GM21723 (cell line): ENCODE results near the gene FAM114A1.
"Not testable (repeated sequence)": the region's sequence is repeated elsewhere in the genome, so short reads cannot be mapped to it uniquely, and the experiment has no call there.

ENCODE experiments used
- ATAC-seq: cut with Tn5 transposase; IDR thresholded peaks from one replicate; pipeline ENCODE4 v1.9.1; 2021; ENCODE audit warnings: mild to moderate bottlenecking, moderate library complexity; ENCODE audit not compliant: unreplicated experiment

FAM114A1 gene

GRCh38 chr4:38928974-38929373, 61.4 kb downstream of the FAM114A1 start:
- ATAC-seq, result no peak

DNA sequence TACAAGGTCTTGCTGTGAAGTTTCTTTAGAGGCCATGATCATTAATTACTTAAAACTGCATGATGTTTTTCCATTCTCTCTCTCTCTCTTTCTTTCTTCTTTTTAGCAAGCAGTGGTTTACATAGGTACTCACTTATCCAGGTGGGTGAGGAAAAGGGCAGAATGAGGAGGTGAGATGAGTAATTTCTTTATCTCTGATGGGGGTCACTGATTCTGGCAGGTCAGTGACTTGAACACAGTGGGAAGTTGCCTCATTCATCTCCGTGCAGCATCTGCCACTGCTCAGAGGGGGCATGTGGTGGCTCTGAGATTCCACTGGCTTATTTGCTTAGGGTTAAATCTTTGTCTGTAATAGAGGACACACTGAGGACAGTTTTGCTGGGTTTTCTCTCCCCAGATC, 62.6 kb downstream of the FAM114A1 start:
- peak; percentile 65 for ATAC-seq

DNA sequence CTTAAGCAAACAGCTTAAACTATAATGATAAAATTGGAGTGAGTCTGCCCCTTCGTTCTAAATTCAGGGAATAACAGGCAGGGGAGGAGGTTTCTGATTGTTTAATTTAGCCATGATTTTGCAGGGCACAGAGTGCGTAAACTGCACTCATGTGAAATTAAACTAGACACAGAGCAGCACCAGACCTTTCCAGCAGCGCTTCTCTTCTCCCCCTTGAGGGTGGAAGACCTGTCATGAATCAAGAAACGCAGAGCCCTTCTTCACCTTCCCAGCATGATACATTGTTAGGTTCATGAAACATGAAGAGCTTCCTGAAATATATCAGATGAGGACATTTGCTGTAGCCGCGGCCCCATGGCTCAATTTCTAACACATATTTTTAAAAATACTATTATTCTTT, 63.1 kb downstream of the FAM114A1 start:
- no peak for ATAC-seq

DNA sequence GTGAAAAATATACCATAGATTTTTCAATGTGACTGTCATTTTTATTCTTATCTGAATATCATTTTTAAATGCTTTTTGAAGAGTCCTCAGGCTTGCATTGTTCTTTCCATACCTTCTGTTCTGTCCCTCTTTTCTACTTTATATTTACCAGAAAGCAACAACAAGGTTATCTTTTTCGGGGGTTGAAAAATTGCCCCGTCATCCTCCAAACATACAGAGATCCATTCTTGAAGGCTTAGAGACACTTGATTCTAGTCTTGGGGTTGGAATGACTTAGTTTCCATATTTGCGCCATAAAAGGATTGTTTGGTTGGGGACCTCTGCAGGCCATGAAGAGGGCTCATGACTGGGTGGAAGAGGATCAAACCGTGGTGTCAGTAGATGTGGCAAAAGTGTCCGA, 63.5 kb downstream of the FAM114A1 start:
- no peak for ATAC-seq

DNA sequence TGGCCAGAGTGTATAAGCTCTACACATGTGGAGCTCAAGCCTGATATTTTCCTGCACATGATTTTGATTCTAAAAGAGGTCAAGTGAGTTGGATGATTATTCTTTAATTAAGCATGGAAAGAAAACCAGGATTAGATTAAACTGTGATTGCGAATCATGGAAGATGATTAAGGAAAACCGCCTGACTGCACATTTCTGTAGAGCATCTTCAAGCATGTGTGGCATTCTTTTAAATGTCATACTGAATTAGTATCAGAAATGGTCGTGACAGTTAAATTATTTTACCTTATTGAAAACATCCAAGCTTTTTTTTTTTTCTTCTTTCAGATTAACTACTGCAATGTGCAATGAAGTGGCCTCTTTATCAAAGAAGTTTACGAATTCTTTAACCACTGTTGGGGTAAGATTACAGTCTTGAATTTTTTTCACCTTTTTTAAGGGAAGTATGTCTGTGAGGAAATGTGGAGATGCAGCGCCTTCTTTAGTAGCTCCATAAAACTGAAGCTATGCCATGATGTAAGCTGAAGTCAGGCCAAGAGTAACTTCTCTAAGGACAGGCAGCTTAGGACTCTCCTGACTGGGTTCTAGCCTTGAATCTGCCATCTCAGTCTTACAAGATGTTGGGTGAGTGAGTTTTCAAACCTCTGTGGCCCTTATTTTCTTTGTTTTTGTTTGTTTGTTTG, 67.9 kb downstream of the FAM114A1 start:
- no peak for ATAC-seq

- peak; percentile 90 for ATAC-seq
Measured at GRCh38 chr4:38939165-38939564, 71.6 kb downstream of the FAM114A1 start.

GRCh38 chr4:38940476-38940875, 72.9 kb downstream of the FAM114A1 start:
- ATAC-seq, result no peak

GRCh38 chr4:38941906-38942305, 74.3 kb downstream of the FAM114A1 start:
- ATAC-seq, result not testable (repeated sequence)

- no peak for ATAC-seq
Measured at GRCh38 chr4:38943343-38943742, 75.7 kb downstream of the FAM114A1 start.

DNA sequence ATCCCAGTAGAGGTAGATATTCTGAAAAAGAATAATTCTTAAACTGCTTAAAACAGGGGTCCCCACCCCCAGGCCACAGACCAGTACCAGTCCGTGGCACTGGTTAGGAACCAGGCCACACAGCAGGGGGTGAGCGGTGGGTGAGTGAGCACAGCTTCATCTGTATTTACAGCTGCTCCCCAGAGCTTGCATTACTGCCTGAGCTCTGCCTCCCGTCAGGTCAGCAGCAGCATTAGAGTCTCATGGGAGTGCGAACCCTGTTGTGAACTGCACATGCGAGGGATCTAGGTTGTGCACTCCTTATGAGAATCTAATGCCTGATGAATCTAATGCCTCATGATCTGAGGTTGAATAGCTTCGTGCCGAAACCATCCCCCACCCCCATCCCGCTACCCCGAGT, 76.8 kb downstream of the FAM114A1 start:
- ATAC-seq, result no peak

GRCh38 chr4:38946919-38947318, 79.3 kb downstream of the FAM114A1 start:
- ATAC-seq, result no peak

- ATAC-seq, result no peak
Measured at GRCh38 chr4:38948551-38948950, 80.9 kb downstream of the FAM114A1 start.

GRCh38 chr4:38949411-38950051, 81.9 kb downstream of the FAM114A1 start:
- ATAC-seq, result no peak

GRCh38 chr4:38950159-38950558, 82.6 kb downstream of the FAM114A1 start:
- ATAC-seq, result no peak

DNA sequence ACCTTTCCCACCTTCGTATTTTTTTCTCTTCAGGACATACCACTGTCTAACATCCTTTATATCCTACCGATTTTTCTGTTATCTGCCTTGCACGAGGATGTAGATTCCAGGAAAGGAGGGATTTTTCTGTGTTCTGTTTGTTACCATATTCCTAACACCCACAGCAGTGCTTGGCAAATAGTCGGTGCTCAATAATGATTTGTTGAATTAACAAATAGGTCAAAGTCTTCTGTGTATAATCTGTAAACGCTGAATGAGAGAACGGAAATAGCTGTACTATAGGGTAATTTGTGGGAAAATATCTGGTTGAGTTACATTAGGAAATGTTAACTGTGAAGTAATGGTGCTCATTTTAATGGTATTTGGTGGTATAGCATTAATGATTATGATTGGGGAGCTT, 83.1 kb downstream of the FAM114A1 start:
- no peak for ATAC-seq

- ATAC-seq, result no peak
Measured at GRCh38 chr4:38951598-38951997, 84.0 kb downstream of the FAM114A1 start.

DNA sequence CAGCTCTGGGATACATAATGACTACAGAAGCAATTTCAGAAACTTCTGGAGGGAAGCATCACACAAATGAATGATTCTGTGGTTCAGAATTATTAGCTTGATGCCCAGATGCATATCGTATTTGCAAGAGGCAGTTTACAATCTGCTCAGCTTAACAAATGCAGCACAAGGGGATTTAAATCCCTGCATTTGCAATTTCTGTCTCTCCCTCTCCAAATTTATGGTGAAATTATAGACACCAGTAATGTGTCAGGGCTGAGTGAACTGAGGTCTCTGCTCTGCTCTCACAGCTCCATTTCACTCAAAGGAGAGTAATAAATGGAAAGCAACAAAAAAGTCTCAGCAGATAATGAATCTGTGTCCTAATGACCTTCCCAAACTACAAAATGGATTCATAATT, 84.4 kb downstream of the FAM114A1 start:
- ATAC-seq, result no peak

DNA sequence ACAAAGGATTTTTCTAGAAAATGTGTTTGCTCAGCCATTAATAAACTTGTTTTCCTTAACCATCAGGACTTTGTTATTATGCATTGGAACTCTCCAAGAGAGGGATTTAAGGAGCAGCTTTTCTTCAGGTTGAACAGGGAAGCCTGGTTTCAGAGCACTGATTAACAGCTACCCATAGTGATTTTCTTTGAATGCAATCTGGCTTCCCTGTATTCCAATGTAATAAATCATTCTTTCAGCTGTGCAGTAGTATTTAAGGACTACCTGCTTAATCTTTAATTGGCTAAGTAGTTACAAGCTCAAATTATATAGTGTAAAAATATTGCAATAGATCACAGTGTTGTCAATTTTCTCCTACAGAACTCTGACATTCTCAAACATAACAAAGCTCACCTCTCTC, 87.1 kb downstream of the FAM114A1 start:
- ATAC-seq, result no peak

DNA sequence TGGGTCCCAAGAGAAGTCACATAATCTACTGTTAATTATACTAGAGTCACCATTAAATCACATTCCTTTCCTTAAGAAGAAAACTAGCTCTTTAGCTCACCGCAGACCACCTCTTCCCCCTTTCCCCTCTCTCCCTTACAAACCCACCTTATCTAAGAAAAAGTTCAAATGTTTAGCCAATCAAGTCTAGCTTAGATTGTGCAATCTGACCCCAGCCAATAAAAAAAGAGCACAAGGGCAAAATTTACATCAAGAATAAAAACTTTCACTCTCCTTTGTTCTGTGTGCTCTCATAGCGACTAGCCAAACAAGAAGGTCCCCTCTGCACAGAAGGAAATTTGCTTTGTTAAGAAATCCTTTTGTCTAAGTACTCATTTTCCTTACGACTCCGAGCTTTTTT, 88.4 kb downstream of the FAM114A1 start:
- ATAC-seq, result no peak

GRCh38 chr4:38957261-38957815, 89.7 kb downstream of the FAM114A1 start:
- no peak for ATAC-seq

DNA sequence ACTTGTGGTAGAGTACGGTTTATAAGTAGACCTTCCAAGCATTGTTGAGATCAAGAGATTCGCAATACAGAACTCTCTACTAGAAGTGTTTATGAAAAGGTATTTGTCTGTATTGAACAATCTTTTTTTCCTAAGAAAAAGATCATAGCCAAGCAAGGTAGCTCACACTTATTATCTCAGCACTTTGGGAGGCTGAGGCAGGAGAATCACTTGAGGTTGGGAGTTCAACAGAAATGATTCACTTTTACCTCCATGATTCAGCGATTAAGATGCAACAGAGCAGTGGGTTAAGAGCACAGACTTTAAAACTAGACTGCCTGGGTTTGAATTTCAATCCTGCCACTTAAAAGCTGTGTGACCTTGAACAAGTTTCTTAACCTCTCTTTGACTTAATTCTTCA, 90.3 kb downstream of the FAM114A1 start:
- no peak for ATAC-seq

DNA sequence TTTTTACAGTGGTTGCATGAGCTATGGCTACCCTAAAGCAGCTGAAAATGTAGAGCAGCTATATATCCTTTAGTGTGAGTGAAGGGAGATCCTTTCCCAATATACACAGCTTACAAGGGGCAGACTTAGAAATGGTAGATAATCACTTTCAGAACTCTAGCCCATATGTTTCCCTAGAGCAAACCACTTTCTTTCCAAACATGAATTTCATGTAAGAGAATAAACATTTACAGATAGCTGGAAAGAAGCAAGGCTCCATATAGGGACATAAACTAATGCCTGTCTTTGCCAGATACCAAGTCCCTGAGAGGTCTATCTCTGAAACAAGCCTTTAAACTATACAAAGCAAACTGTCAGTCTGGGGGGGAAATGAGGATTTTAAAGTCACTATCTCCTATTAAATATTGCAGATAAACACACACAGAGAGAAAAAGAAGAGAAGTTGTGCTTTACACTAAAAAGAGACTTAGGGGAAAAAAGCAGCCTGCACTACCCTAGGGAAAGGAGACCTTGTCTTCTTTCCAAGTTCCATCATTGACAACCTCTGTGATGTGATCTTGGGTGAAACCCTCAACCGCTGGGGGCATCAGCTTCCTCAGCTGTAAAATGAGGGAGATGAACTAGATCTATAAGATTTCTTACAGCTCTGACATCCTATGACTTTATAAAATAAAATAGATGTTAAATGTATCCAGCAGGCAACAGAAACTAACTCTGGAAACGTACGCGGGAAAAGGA, 91.0 kb downstream of the FAM114A1 start:
- ATAC-seq, result no peak
